ENCODE data around the gene DGKE.

The DGKE gene

DNA sequence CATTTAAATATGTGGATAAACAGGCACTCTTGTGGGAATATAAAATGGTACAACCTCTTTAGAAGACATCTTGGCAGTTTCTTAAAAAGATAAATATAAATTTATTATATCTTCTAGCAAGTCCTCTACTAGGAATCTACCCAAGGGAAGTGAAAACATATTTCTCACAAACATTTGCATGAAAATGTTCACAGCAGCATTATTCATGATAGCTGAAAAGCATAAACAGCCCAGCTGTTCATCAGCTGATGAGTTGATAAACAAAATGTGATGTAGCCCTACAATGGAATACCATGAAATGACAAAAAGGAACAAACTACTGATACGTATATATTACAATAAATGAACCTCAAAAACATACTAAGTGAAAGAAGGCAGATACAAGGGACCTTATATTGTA is 12.0 kb downstream of the DGKE start:
- no peak for DNase-seq (ENCODE audit: low read depth in 2 of 3, low spot score in 2 of 3)

DNA sequence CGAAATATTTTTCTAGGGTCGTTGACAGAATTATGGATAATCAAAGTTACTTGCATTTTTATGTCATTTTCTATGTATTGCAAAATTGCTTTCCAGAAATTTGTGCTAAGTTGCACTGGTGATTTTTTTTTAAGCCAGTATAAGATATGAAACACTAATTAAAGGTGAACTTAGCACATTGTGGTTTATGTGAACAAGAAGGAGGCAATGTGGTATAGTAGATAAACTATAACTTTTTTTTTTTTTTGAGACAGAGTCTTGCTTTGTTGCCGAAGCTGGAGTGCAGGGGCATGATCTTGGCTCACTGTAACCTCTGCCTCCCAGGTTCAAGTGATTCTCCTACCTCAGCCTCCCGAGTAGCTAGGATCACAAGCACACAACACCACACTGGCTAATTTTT is 13.2 kb downstream of the DGKE start:
- no peak for DNase-seq (ENCODE audit: low read depth in 2 of 3, low spot score in 2 of 3)

DNA sequence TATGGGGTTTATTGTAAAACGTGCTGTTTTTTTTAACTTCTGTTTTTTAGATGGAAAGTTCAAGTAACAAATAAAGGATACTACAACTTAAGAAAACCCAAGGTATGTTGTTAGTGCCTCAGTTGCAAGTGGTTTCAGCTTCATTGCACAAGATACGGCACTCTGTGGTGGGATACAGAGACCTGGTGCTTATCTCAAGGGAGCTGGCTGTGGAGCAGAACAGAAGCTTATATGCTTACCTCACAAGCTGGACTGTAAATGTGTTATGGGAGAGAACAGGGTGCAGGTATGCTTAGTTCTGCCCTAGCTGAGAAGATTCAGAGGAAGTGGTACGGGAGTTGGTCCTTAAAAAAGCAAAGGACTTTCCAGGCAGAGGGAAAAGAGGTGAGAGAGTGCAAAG is 15.2 kb downstream of the DGKE start:
- no peak for DNase-seq (ENCODE audit: low read depth in 2 of 3, low spot score in 2 of 3)

DNA sequence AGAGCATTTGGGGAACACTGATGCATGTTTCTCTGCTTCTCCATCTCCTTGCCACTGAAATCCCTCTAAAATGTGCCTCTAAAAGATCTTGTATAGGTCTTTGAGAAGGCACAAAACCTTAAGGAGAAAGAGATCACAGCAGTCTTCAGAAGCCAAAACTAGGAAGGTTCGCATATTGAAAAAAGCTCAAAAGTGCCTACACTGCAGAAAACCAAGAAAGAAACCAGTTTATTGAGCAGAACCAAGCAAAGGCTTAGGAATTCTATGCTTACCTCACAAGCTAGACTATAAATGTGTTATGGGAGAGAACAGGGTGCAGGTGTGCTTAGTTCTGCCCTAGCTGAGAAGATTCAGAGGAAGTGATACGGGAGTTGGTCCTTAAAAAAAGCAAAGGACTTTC is 16.6 kb downstream of the DGKE start:
- DNase-seq (ENCODE audit: low read depth in 2 of 3, low spot score in 2 of 3): no peak

DNA sequence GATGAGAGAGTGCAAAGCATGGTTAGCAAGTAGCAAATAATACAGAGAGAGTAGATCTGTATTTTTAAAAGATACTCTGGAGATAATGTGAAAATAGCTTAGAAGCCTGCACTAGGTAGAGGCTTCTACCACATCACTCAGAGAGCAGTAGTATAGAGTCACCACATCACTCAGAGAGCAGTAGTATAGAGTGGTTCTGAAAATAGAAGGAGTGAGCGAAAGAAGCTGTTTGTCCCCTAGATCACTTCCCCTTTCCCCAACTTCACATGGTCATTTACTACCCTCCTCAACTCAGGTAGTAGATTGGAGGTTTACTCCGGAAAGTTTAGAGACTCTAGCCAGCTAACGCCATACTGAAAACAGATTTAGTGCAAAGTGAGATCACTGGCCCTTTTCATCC is 17.1 kb downstream of the DGKE start:
- DNase-seq (ENCODE audit: low read depth in 2 of 3, low spot score in 2 of 3): no peak

DNA sequence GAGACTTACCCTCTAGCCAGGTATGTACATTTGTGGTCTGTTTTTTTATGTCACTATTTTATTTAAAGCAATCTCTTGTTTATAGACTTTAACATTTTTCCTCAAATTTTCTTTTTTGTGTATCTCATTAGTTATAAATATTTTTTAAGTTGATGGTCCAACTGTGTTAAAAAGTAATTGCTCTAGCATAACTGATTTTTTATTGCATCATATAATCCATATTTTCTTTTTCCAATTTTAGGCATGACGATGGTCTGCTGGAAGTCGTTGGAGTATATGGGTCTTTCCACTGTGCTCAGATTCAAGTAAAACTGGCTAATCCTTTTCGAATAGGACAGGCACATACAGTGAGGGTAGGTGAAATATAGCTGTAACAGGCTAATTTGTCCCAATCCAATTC is 27.9 kb downstream of the DGKE start:
- no peak for DNase-seq (ENCODE audit: low read depth in 2 of 3, low spot score in 2 of 3)

DNA sequence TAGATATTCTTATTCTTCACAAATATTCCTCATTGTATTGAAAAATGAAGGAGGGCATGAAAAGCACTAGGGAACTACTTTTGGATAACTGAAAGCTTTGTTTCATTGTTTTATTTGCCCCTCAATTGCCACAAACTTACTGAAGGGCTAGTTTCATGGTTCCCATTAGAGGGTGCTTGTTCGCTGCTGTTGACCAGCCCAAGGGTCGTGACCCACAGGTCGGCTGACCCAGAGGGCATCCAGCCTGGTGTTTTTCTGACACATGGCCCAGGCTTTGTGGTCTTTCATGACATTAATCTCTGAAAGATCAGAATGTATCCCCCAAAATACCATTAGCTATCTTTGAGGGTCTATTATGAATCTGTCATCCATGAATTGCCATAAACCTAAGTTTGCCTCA is 30.0 kb downstream of the DGKE start:
- no peak for DNase-seq (ENCODE audit: low read depth in 2 of 3, low spot score in 2 of 3)

DNA sequence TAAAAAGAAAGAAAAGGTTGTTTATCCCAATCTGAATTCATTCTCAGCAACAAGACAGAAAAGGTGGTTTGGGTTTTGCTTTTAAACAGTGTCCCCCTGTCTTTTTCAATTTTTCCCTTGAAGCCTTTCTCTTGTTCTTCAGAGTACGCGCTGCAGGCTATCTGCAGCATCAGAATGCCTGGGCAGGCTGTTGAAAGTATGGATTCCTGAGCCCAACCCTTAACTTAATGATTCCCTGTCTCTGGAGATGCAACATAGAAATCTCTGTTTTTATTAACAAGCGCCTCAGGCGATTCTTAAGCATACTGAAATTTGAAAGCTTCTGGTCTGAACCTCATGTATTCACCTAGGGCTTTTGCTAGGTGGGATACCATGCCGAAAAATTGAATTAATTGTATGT is 32.1 kb downstream of the DGKE start:
- no peak for DNase-seq (ENCODE audit: low read depth in 2 of 3, low spot score in 2 of 3)

DNA sequence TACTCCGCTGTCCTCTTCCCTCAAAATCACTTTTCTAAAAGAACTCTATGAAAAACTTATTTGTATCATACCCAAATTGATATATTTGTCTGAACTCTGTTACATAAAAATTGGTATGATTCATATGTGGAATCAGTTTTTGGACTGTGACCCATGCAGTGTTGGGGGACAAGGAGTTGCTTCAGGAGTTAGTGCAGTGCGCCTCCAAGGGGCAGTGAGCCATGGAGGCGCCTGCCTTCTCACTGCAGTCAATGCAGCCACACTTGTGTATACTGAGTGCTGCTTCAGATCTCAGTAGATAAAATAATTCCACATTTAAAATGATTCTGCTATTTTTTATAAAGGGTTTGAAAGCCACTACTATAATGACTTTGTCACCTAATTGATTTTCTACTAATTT is 32.5 kb downstream of the DGKE start:
- DNase-seq (ENCODE audit: low read depth in 2 of 3, low spot score in 2 of 3): no peak

DNA sequence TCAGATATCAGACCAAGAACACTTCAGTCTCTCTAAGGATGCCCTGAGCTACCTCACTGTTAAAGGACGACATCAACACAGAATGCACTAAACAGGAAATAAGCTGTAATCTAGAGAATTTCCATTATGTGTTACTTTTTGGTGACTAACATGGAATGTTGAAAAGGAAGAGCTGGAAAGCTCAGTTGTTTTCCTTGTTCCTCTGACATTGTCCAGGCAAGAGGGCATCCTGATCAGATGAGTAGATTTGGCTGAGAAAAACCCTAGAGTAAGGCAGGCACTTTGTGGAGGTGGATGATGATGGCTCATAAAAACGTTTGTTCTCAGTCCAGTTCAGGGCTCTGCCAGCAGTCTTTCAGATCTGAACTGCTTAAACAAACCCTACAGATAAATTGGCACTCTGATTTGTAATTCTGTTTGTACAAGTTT is 34.0 kb downstream of the DGKE start:
- DNase-seq (ENCODE audit: low read depth in 2 of 3, low spot score in 2 of 3): no peak

DNA sequence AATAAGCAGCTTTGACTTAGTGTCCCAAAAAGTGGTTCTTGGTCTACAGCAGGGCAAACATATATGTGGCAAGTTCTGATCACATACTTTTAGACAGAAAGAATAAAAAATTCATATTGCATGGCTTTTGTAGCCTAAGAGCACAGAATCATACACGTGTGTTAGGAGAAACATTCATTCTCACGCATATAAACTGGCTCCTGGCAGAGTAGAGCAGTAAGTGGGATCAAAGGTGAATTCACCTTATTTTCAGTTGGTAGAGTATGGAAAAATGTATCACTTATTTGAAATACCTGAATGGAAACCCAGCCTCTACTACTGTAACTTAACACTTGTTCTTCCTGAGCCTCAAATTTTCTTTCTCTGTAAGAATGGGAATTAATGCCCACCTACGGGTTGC is 34.8 kb downstream of the DGKE start:
- DNase-seq (ENCODE audit: low read depth in 2 of 3, low spot score in 2 of 3): no peak

DNA sequence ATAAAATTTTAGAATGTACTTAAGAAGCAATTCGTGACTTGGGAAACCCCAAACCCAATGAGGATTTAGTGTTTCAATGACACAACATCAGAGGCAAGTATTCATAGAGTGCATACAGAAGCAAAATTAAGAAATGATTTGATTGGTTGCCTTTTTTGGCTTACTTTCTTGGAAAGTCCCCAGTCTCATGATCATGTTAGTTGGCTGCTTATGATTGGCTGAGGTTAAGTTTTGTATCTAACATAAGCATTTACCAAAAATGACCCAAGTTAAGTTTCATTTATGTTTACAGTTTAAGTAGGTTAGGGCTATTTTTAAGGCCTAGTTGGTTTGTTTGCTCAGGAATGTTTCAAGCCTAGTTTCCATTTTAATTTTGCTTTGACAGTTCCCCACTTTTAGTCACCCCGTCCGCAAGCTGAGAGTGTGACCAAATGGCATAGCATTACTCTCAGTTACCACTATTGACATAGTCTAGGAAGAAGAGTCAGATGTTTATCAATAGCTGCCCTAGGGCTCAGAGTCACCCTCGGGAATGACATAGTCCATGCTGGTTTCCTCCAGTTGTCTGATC is 36.2 kb downstream of the DGKE start:
- no peak for DNase-seq (ENCODE audit: low read depth in 2 of 3, low spot score in 2 of 3)

DNA sequence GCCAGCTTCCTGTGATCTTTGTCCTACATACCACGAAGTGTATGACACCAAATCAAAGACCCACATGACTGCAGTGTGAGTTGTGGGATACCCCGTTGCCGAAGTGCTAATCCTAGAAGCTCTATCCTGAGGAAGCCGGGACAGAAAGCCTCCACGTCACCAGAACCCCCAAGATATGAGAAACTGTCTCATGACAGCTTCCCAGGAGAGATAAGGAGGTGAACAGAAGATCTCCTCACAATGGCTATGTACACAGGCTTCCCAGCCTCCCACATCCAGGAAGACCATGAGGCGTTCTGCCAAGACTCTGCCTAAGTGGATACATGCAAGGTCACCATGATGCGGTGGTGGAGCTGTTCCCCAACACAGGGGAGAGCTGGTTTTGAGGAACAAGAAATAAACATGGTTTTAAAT is 42.8 kb downstream of the DGKE start:
- DNase-seq (ENCODE audit: low read depth in 2 of 3, low spot score in 2 of 3): no peak

DNA sequence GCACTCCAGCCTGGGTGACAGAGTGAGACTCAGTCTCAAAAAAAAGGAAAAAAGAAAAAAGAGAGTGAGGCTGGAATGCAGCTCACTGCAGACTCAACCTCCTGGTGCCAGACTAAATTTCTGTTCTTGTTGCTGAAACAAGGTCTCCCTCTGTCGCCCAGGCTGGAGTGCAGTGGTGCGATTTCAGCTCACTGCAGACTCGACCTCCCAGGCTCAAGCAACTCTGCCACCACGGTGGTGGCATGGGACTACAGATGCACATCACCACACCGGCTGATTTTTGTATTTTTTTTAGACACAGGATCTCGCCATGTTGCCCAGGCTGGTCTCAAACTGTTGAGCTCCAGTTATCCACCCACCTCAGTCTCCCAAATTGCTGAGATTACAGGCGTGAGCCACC is 45.3 kb downstream of the DGKE start:
- no peak for DNase-seq (ENCODE audit: low read depth in 2 of 3, low spot score in 2 of 3)

DNA sequence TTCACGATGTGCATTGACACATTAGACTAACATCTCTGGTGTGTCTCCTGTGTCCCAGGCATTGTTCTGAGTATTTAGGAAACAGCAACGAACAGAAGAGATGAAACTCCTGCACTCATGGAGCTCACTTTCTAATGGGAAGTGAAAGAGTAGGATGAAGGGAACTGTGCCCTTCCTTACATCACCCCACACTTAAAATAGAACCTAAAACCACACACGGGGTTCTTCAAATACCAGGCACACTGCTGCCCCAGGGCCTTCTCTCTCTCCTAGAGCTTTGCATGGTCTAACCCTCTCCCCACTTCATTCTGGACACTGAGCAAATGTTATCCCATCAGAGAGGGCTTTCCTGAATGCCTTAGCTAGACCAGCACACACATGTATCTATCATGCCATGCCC is 46.2 kb downstream of the DGKE start:
- DNase-seq (ENCODE audit: low read depth in 2 of 3, low spot score in 2 of 3): no peak

DNA sequence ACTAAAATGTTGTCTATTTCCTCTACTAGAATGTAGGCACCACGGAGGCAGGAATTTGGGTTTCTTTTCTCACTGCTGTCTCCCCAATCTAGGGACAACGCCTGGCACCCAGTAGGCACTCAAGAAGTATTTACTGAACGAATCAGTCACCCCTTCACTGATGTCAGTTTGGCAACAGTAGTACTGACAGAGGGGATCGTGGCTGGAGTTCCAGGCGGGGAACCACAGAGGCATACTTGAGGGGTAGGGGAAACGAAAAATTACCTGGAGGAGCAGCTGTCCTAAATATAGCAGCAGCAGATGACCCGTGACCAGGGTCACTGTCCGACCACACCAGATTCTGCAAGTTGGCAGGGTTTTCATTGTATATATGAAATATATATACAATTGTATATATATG is 46.6 kb downstream of the DGKE start:
- DNase-seq (ENCODE audit: low read depth in 2 of 3, low spot score in 2 of 3): no peak

DNA sequence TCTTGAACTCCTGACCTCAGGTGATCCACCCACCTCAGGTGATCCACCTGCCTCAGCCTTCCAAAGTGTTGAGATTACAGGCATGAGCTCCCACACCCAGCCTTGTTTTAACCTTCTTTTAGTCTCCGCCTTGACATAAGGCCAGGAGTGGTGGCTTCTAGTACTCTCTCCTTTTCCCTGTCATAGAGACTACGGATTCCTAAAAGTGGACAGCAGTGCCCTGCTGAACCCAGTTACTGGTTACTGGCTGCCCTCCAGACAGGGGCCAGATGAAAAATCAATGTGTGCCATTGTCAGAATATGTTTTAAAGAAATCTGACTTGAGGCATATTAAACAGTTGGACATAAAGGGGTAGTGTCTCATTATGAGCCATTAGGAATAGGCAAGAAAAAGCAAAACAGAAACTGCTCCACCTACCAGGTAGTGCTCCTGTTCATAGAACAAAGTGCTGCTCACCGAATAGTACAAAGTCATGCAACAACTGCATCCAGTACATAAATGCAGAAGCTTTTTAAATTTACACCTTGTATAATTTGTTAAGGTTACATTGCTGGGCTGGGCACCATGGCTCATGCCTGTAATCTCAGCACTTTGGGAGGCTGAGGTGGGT is 47.8 kb downstream of the DGKE start:
- no peak for DNase-seq (ENCODE audit: low read depth in 2 of 3, low spot score in 2 of 3)

DNA sequence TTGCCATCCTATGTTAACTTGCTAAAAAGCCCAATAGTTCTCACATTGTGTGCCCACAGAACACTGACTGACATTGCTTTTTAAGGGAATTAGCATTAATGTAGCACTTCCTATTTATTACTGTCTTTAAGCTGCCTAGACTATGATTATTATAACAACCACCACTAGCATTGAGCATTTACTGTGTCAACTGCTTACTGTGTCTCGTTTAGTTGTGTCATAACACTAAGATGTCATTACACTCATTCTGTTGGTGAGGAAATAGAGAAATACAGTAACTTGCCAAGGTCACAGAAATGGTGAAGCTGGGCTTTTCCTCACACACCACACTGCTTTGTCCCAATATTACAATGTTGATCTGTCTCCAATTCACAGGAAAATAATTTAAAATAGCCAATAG is 49.7 kb downstream of the DGKE start:
- DNase-seq (ENCODE audit: low read depth in 2 of 3, low spot score in 2 of 3): no peak

DNA sequence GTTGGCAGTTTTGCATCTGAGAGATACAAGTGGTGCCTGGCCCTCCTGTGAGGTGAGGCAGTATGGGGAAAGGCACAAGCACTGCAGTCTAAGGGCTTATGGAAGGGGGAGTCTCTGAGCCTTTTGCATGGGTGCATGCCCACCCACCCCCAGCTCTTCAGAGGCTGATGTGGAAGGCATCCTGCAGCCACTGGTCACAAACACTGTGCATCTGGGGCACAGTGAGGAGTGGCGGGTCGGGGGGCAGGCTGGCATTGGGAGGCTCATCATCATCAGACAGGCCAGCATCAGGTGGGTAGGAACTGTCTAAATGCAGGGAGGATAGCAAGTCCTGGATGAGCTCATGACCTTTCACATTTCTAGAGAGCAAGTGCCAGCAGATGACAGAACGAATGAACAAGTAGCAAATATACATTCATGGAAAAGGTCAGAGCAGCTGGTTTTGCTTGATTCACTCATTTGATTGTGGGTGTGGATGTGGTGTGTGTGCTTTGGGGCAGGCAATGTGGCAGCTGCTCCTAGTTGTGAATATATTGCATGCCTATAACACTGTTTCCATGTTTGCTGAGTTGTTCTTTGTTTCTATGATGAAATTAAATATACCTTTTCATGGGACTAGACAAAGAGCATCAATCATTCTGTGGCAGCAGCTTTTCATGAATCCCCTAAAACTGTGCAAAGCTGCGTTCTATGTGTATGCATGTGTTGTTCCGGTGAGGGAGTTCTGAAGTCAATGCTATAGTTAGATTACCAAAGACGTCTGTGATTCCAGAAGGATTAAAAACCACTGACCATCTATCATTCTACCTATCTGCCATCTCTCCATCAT is 50.7 kb downstream of the DGKE start:
- DNase-seq (ENCODE audit: low read depth in 2 of 3, low spot score in 2 of 3): no peak

DNA sequence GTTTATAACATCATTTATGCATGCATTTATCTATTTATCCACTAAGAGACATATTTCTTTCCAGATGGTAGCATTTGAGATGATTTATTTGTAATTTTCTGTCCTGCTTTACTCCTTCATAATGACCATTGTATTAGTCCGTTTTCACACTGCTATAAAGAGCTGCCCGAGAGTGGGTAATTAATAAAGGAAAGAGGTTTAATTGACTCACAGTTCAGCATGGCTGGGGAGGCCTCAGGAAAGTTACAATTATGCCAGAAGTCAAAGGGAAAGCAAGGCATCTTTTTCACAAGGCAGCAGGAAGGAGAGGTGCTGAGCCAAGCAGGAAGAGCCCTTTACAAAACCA is 51.3 kb downstream of the DGKE start:
- no peak for DNase-seq (ENCODE audit: low read depth in 2 of 3, low spot score in 2 of 3)

DNA sequence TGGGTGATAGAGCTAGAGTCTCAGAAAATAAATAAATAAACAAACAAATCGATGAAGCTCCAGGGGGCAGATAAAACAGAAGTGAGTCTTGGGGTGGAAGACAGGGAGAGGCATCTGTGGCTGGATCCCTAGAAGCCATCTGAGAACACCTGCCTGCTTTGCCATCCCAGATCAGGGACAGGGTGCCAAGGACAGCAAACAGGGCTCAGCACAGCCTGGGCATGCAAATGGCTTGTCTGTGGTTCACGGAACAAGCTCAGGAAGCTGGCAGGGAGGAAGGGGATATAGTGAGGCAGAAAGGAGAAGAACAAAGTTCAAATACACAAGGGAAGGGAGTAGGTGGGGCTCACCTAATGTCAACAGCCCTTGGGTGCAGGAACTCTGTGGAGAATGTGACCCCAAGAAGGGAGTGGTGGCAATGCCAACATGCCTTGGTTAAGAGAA is 52.4 kb downstream of the DGKE start:
- no peak for DNase-seq (ENCODE audit: low read depth in 2 of 3, low spot score in 2 of 3)

DNA sequence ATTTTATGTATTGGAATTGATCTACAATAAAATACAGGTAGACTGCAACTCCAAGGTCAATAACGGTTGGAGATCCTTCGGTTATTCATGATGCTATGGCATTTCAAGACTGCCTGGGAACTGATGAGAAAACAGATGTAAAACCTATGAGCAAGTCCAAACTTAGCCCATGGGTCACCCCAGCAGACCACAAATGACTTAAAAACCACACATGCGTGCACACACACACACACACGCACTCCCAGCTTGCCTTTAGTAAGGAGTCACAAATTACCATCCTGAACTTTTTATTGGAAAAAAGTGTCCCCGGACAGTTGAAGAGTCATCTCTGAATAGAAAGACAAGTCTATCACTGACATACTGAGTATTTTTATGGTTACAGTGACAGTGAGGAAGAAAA is 53.2 kb downstream of the DGKE start:
- no peak for DNase-seq (ENCODE audit: low read depth in 2 of 3, low spot score in 2 of 3)

Measured in activated CD8-positive, alpha-beta memory T cell treated with anti-CD3 and anti-CD28 coated beads for 48 hours (primary cell).